Heart left ventricle (tissue), 16 donors: Measurements from ENCODE around the gene KCNH1. TPM values are rescaled to one million over a fixed set of nuclear protein-coding genes. Genes with fewer than 3 reads are reported as not detected.
"Not testable (repeated sequence)": the region's sequence is repeated elsewhere in the genome, so short reads cannot be mapped to it uniquely, and the experiment has no call there.

ENCODE experiments used
- ATAC-seq, 4 donors: fragments of 200-7000 bp; cut with Tn5 transposase; one replicate each; pipeline ENCODE4 v1.9.1; 2020 to 2022; ENCODE audit warnings: moderate library complexity in 4 of 4, mild to moderate bottlenecking in 3 of 4, moderate number of reproducible peaks in 1 of 4
- DNase-seq, 5 donors: peaks; one replicate each; pipeline ENCODE4 v3.0.0-alpha.2; 2020
- H3K27ac ChIP-seq, 12 donors: fragments of 200-600 bp; sonication (generic) in 4 of 12; one replicate each; pipeline versions ENCODE4 v1.5.0 to v1.8.0; 2016 to 2022; ENCODE audit warnings: mild to moderate bottlenecking in 2 of 12
- H3K27me3 ChIP-seq, 9 donors: fragments of 200-600 bp; sonication (generic) in 2 of 9; one replicate each; pipeline versions ENCODE4 v1.5.1 to v1.8.0; 2016 to 2022; ENCODE audit warnings: mild to moderate bottlenecking in 3 of 9
- H3K36me3 ChIP-seq, 9 donors: fragments of 200-600 bp; sonication (generic) in 2 of 9; one replicate each; pipeline versions ENCODE4 v1.5.0 to v1.8.0; 2018 to 2022; ENCODE audit warnings: mild to moderate bottlenecking in 2 of 9
- H3K4me1 ChIP-seq, 12 donors: fragments of 200-600 bp; sonication (generic) in 4 of 12; one replicate each; pipeline versions ENCODE4 v1.5.0 to v1.8.0; 2016 to 2022; ENCODE audit warnings: mild to moderate bottlenecking in 3 of 12
- H3K4me3 ChIP-seq, 12 donors: fragments of 200-600 bp; sonication (generic) in 4 of 12; one replicate each; pipeline versions ENCODE4 v1.5.0 to v1.8.0; 2017 to 2022; ENCODE audit warnings: mild to moderate bottlenecking in 9 of 12, moderate library complexity in 4 of 12
- H3K9me3 ChIP-seq, 12 donors: fragments of 200-600 bp; sonication (generic) in 4 of 12; one replicate each; pipeline versions ENCODE4 v1.5.0 to v1.8.0; 2016 to 2022; ENCODE audit warnings: mild to moderate bottlenecking in 1 of 12
- POLR2A ChIP-seq, 2 donors: fragments of 450-650 bp; IDR thresholded peaks; one replicate each; pipeline ENCODE4 v1.6.1; 2017; ENCODE audit warnings: antibody characterized with exemption in 2 of 2, mild to moderate bottlenecking in 2 of 2, moderate library complexity in 2 of 2
- WGBS, 4 donors: extraction: QIAGEN DNeasy Blood & Tissue Kit in 2 of 4; methylation state at CpG; one replicate each; pipeline versions ENCODE4 v1.1.5 to v1.1.7; 2013 to 2018; 5-methylcytosine and 5-hydroxymethylcytosine counted together
- intact Hi-C, 10 donors: fragments of 100-400 bp; cut with DNase I; formaldehyde crosslinking; loops; one replicate each; pipeline versions ENCODE4 v1.11.1 to v1.14.2; 2022
- polyA plus RNA-seq, 2 donors: library from polyadenylated mRNA; stranded (reverse); fragments of 200-250 nt; gene quantifications; one replicate each; pipeline ENCODE4 v1.2.3, GENCODE V29; 2013
- total RNA-seq, 9 donors: library from RNA; depleted of rRNA in 2 of 9; stranded (reverse); fragments of >200 nt in 2 of 9; fragmentation: NEBNext Ultra II Directional in 3 of 9; extraction: Animal tissue kit (Norgen Biotek cat#: 25700) in 3 of 9; gene quantifications; one replicate each; pipeline versions ENCODE4 v1.1.0 to v1.2.4, GENCODE V29; 2016 to 2023
- TF ChIP-seq, protein P1 (sequence below), 12 donors: fragments of 200-600 bp; sonication (generic) in 4 of 12; IDR thresholded peaks; one replicate each; pipeline versions ENCODE4 v1.5.0 to v1.8.0; 2018 to 2022; ENCODE audit warnings: antibody characterized with exemption in 12 of 12, mild to moderate bottlenecking in 5 of 12
- donor health status: ischemic (EF 13 %, LVEDD 7.1; RV severe dilation, severe dysfunction).
- donor health status: healthy with polysubstance abuse.
- donor health status: DM: no; HTN: yes; CAD: no.
- donor health status: DM: no; HTN: no; CAD: no.
- donor health status: ischemic (EF 25% LVEDD 6.9; RV normal size, moderate dysfunction).
- donor health status: ischemic (EF 25% LVEDD 5.7; RV mildly dilated, moderate dysfunction).
- donor health status: healthy.
- donor health status: DM: yes; HTN: yes; CAD: no.
- donor health status: ischemic (EF 35%, LVEDD 5.7; RV mildly dilated, moderate dysfunction).
- donor health status: nonischemic (EF 11% LVEDD 7.7; RV severe dilation, severe dysfunction).
- donor health status: DM: yes; HTN: yes; CAD: no.
- donor health status: PGD.
- donor health status: ischemic (EF 29% LVEDD 5.4; RV normal size, mild dysfunction).
- donor health status: nonischemic (EF 23%, LVEDD 6.1; RV moderate dilation, normal function).

The KCNH1 gene
- total and polyA plus RNA-seq, 11 donors: 0.03 TPM; not detected in 10

DNA sequence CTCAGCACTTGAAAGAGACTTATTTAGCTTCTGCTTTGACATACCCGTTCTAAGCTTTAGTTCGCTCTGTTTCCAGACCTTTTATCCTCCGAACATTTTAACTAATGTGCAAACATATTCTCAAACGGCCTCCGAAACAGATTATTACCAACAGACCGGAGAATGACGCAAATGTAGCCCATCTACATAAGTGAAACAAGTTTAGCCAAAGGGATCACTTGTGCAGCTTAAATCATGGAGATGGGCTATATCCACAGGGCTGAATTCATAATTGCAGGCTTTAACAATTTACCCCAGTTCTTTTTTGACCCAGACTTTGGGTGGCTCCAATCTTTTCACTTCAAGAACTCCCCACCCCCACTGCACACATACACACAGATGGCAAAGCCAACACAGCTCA, 119.7 kb downstream of the KCNH1 start:
- TF ChIP-seq, protein P1, sequence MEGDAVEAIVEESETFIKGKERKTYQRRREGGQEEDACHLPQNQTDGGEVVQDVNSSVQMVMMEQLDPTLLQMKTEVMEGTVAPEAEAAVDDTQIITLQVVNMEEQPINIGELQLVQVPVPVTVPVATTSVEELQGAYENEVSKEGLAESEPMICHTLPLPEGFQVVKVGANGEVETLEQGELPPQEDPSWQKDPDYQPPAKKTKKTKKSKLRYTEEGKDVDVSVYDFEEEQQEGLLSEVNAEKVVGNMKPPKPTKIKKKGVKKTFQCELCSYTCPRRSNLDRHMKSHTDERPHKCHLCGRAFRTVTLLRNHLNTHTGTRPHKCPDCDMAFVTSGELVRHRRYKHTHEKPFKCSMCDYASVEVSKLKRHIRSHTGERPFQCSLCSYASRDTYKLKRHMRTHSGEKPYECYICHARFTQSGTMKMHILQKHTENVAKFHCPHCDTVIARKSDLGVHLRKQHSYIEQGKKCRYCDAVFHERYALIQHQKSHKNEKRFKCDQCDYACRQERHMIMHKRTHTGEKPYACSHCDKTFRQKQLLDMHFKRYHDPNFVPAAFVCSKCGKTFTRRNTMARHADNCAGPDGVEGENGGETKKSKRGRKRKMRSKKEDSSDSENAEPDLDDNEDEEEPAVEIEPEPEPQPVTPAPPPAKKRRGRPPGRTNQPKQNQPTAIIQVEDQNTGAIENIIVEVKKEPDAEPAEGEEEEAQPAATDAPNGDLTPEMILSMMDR (IDR thresholded peaks at IDR 0.05): no peak
- no peak for TF ChIP-seq POLR2A (IDR thresholded peaks at IDR 0.05)
- ATAC-seq (no peak), DNase-seq (no peak)
- WGBS, 4 donors: 69 to 73% (median 71%) methylated on average over 7 of the region's 7 CpGs
- intact Hi-C loops: no loop called here
- no peaks in the 10 kb centered on the region for H3K36me3 ChIP-seq
- H3K9me3 ChIP-seq: no peaks in the 10 kb centered on the region
- no peak overlapping the region for H3K4me3 ChIP-seq
- H3K4me1 ChIP-seq: no peaks in the 10 kb centered on the region
- no peak overlapping the region for H3K27ac ChIP-seq
- H3K27me3 ChIP-seq: peaks cover 0 to 8% (median 0%) of the 10 kb centered on the region in 9 donors

- intact Hi-C loops: no loop called here
- Histone ChIP-seq H3K4me3 (no peak overlapping the region), H3K27me3 (peaks cover 0 to 8% (median 0%) of the 10 kb centered on the region in 9 donors), H3K27ac (no peak overlapping the region), H3K36me3 (no peaks in the 10 kb centered on the region), H3K9me3 (no peaks in the 10 kb centered on the region), H3K4me1 (no peaks in the 10 kb centered on the region)
- TF ChIP-seq, protein P1 (IDR thresholded peaks at IDR 0.05): no peak
- no peak for TF ChIP-seq POLR2A (IDR thresholded peaks at IDR 0.05)
- 51 to 69% (median 64%) methylated on average over 7 of the region's 7 CpGs for WGBS, 4 donors
- no peak for DNase-seq
- no peak for ATAC-seq
These were observed 120.4 kb downstream of the KCNH1 start for GRCh38 chr1:211013346-211014240.

DNA sequence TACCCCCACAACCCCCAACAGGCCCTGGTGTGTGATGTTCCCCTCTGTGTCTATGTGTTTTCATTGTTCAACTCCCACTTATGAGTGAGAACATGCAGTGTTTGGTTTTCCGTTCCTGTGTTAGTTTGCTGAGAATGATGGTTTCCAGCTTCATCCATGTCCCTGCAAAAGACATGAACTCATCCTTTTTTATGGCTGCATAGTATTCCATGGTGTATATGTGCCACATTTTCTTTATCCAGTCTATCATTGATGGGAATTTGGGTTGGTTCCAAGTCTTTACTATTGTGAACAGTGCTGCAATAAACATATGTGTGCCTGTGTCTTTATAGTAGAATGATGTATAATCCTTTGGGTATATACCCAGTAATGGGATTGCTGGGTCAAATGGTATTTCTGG, 122.8 kb downstream of the KCNH1 start:
- 88 to 95% (median 91%) methylated on average over 1 of the region's 1 CpG for WGBS, 4 donors
- H3K9me3 ChIP-seq, intact Hi-C loops, ATAC-seq, H3K36me3 ChIP-seq, H3K4me3 ChIP-seq, H3K4me1 ChIP-seq, DNase-seq, H3K27ac ChIP-seq, H3K27me3 ChIP-seq: not testable (repeated sequence)

DNA sequence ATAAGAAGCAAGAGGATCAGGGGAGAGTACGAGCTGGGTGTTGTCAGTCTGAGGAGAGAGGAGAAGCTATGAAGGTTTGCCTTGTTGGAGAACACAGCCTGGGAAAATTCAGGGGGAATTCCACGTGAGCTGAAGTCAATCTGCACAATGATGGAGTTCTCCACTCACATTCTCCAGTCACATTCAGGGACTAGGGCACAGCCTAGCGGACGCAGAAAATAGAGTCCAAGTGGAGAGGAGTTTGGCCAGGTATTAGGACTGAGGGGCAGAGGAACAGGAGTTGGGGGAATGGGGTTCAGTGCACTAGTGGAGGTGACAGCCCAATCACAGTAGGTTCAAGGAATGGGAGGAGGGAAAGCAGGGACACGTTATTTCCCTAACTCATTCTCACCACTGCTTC, 124.0 kb downstream of the KCNH1 start:
- TF ChIP-seq, protein P1 (IDR thresholded peaks at IDR 0.05): no peak
- no peak for TF ChIP-seq POLR2A (IDR thresholded peaks at IDR 0.05)
- 52 to 66% (median 63%) methylated on average over 4 to 5 of the region's 5 CpGs for WGBS, 4 donors
- ATAC-seq (no peak), DNase-seq (no peak)
- H3K9me3 ChIP-seq: peaks cover 0 to 6% (median 0%) of the 10 kb centered on the region in 12 donors
- no peaks in the 10 kb centered on the region for H3K36me3 ChIP-seq
- H3K27me3 ChIP-seq: peaks cover 0 to 8% (median 0%) of the 10 kb centered on the region in 9 donors
- H3K4me3 ChIP-seq: no peak overlapping the region
- no peak overlapping the region for H3K27ac ChIP-seq
- intact Hi-C loops: no loop called here
- no peaks in the 10 kb centered on the region for H3K4me1 ChIP-seq
